HT-29 (cell line): Measurements from ENCODE around the gene ADAMTS17. TPM values are rescaled to one million over a fixed set of nuclear protein-coding genes. Genes with fewer than 3 reads are reported as not detected.

ENCODE experiments used
- DNase-seq: peaks from one replicate; pipeline ENCODE4 v3.0.0-alpha.2; 2015; ENCODE audit warnings: low spot score
- total RNA-seq: library from RNA; depleted of rRNA; stranded (reverse); fragments of >200 nt; shearing (Covaris generic); gene quantifications from 2 replicates; pipeline ENCODE4 v1.2.3, GENCODE V29; 2014

The ADAMTS17 gene
- total RNA-seq, 1 experiment from 2014 or later, result 3.0 TPM

DNA sequence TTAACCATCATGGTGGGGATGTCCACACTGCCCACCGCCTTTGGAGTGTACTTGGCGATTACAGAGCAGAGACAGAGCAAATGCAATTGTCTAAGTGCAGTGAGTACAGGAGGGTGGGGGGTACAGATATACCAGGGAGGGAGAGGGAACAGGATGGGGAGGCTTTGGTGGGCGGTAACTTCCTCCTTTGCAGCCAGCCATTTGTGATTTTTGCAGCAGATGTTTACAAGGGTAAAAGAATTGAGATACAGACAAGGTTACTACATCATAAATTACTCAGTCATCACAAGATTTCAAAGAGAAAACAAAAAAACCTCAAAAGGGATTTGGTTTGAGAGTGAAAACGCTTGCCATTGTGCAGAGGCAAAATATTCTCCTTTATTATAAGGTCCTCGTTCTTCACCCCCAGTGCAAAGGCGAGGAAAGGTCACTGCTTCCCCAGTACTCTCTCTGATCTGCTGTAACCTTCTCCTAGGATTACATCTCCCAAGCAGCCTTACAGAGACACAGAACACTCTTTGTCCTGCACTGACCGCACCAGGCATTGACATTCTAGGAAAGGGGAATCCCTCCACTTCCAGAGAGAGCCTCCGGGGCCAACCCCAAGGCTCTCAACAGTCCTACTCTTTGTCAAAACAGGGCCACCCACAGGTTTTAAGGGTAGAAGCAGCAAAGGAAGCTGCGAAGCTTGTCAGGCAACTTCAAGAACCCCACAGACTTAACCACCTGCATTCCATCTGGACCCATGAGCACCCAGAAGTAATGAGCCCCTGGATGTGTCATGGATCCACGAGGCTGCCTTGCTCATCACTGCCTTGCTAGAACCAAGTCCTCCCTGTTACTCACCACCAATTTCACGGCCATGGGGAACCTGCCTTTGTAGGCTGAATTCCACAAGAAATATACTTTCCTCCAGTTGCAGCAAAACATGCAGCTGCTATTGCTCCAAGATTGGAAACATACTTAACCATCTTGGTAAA is 117.3 kb downstream of the ADAMTS17 start:
- DNase-seq, result no peak

DNA sequence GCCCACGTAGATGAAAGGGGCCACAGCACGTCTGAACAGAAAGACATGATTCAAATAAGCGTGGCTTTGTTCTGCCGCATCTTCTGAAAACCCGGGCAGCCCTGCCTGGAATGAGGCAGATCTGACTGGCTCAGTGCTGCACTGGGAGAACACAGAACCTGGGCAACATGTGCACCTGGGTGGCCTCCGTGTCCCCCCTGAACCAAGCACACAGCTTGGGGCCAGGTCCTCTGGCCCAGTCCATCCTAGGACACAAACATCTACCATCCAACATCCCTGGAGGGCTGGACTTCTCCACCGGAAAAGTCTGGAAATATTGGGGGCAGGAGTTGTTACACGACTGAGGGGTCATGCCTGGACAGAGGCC is 119.4 kb downstream of the ADAMTS17 start:
- no peak for DNase-seq

DNA sequence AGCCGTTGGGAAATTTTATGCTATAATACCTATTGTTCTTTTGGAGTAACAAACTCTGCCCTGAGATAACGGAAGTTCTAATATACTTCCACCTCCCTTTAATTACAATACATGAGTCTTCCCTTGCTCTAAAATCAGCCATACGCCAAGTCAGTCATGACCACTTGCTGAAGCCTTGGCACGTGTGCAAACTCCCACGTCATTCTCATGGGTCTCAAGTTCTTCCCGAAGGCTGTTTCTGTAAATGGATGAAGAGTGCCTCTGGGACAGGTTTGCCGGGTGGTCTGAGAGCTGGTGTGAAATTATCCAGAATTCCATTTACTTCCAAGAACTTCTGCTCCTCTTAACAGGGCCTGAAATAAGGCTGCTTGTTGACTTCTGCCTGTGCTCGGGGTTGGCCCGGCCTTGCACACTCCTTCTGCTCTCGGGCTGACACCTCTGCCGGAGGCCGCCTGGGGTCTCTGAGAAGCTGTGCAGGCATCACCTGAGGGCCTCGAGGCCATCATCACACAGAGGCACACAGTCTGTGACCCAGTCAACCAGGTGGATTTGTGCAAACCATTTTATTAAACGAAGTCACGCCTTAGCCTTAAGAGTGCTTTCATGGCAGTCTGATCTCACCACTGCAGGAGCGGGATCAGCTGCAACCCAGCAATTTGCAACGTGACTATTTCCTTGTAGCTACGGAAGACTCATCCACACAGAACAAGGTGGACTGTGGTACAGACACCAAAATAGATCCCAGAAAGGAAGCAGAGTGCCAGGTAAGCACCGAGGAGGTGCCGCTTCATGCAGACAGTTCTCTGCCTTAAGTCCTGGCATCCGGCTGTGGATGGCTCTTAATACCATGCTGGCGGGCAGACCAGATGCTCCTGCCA is 120.1 kb downstream of the ADAMTS17 start:
- no peak for DNase-seq

GRCh38 chr15:100220058-100220768 is 121.6 kb downstream of the ADAMTS17 start:
- no peak for DNase-seq

GRCh38 chr15:100218434-100218833 is 123.3 kb downstream of the ADAMTS17 start:
- no peak for DNase-seq

GRCh38 chr15:100216182-100216581 is 125.6 kb downstream of the ADAMTS17 start:
- DNase-seq, result no peak

DNA sequence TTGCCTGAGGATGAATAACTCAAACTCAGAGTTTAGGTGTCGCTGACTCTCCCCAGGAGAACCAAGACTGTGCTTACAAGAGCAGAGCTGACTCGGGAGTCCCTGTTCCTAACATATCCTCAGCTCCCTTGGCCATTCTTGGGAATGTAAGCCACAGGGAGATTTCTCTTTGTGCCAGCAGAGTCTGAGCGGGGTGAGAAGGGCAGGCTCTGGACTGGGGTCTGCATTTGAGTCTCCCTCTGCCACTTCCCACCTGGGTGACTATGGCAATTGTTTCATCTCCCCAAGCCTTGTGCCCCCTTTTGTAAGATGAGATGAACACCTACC is 126.0 kb downstream of the ADAMTS17 start:
- no peak for DNase-seq

GRCh38 chr15:100215031-100215842 is 126.5 kb downstream of the ADAMTS17 start:
- DNase-seq, result no peak

- DNase-seq, result peak; percentile 50
These were observed 129.6 kb downstream of the ADAMTS17 start for GRCh38 chr15:100211855-100212850.

- no peak for DNase-seq
These were observed 131.4 kb downstream of the ADAMTS17 start for GRCh38 chr15:100210338-100210737.

DNA sequence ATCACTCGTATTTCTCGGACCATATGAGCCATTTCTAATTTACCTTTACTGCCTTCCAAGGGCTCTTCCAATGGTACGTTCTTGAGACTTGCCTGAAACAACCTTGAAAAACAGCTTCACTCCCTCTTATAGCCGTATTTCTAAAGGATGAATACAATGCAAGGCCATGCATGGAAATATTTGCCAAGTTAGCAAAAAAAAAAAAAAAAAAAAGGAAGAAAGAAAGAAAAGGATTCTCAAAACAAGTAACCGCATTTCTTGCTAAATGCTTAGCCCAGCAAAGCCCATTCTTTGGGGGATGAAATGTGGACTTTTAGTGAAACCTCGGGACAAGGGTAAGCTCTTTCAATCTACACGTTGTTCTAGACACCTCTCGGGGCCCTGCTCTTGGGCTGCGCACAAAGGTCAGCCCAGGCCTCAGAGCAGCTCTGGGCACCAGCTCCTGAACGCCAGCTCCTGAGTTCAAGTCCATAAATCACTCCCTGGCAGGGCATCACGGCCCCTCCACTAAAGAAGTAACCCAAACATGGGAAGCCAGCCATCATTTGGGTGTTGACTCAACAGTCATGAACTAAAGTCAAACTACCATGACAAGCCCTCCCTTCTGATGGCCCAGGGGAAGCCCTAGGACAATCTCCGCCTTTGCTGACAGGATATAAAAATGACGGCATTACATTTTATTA is 132.7 kb downstream of the ADAMTS17 start:
- DNase-seq, result no peak

- no peak for DNase-seq
These were observed 134.7 kb downstream of the ADAMTS17 start for GRCh38 chr15:100207053-100207452.

DNA sequence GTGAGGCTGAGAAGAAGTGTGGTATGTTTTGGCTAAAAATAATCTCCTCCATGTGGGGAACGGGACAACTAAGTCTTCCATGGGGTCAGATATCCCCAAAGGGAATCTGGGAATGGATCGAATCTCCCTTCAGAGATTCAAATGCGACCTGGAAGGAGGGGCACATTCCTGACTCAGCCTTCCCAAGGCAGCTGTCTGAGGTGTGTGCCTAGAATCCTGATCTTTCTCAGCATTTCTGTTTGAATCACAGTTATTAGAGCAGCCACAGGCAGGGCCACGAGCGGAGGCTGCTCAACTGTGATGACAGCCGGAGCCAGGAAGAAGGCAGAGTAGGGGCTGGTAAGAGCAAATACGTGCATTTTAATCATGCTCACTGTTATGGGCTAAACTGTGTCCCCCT is 135.1 kb downstream of the ADAMTS17 start:
- no peak for DNase-seq

- DNase-seq, result no peak
These were observed 136.1 kb downstream of the ADAMTS17 start for GRCh38 chr15:100205549-100206295.

- DNase-seq, result no peak
These were observed 137.0 kb downstream of the ADAMTS17 start for GRCh38 chr15:100204771-100205170.

DNA sequence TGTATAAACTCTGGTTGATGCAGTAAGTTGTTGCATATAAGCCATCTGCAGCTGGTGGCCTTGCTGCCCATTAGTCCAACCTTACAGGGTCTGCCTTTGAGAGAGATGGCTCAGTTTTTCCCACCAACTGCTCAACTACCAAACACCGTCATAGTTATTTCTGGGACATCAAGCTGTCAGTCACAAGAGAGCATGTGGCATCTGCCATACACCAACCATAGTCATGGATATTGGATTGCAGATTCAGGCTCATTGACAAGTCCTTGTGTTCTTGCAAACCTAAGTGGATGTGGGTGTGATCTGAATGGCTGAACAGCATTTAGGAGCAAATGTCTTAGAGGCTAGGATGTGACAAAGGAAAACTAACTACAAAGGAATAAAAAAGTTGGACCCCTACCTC is 137.6 kb downstream of the ADAMTS17 start:
- DNase-seq, result no peak

- DNase-seq, result no peak
These were observed 139.3 kb downstream of the ADAMTS17 start for GRCh38 chr15:100202309-100202960.
